Stimulated activated CD8-positive, alpha-beta memory T cell treated with anti-CD3 and anti-CD28 coated beads, Interleukin-15, amount 100 ng/mL, for 48 hours (primary cell): ENCODE data around the gene RNF126.
"Not testable (repeated sequence)": the region's sequence is repeated elsewhere in the genome, so short reads cannot be mapped to it uniquely, and the experiment has no call there.

Source experiments
- DNase-seq, 2 donors: peaks; one replicate each; pipeline ENCODE4 v3.0.0-alpha.2; 2020; ENCODE audit warnings: low read depth in 2 of 2

Gene RNF126

GRCh38 chr19:686589-687297 is 23.7 kb upstream of the RNF126 start:
- no peak for DNase-seq

GRCh38 chr19:685454-685931 is 22.5 kb upstream of the RNF126 start:
- no peak for DNase-seq

GRCh38 chr19:682678-683320 is 19.8 kb upstream of the RNF126 start:
- DNase-seq: no peak

GRCh38 chr19:681029-682019 is 18.3 kb upstream of the RNF126 start:
- no peak for DNase-seq

GRCh38 chr19:680287-681028 is 17.4 kb upstream of the RNF126 start:
- peak; percentile 100 for DNase-seq

- no peak for DNase-seq
Observed at GRCh38 chr19:679418-680286, 16.6 kb upstream of the RNF126 start.

GRCh38 chr19:678791-679388 is 15.9 kb upstream of the RNF126 start:
- DNase-seq: no peak

GRCh38 chr19:677601-678436 is 14.8 kb upstream of the RNF126 start:
- DNase-seq: no peak

GRCh38 chr19:677201-677600 is 14.2 kb upstream of the RNF126 start:
- DNase-seq: no peak

GRCh38 chr19:676339-677105 is 13.5 kb upstream of the RNF126 start, which contains the start of gene FSTL3:
Gene FSTL3 (plus strand): TSS chr19:676392. CDS start chr19:676424, 32 bp downstream.
- DNase-seq: no peak

GRCh38 chr19:676007-676338 is 13.0 kb upstream of the RNF126 start:
- DNase-seq: no peak

GRCh38 chr19:674282-675151 is 11.5 kb upstream of the RNF126 start:
- no peak for DNase-seq

- no peak for DNase-seq
Observed at GRCh38 chr19:670609-671075, 7.6 kb upstream of the RNF126 start.

GRCh38 chr19:668675-669434 is 5.8 kb upstream of the RNF126 start:
- DNase-seq: not testable (repeated sequence)

- not testable (repeated sequence) for DNase-seq
Observed at GRCh38 chr19:666985-667573, 4.1 kb upstream of the RNF126 start.

- peak in 1 of 2 donors; percentile 65 for DNase-seq
Observed at GRCh38 chr19:664913-665443, 2.0 kb upstream of the RNF126 start.
